Lung (tissue), 12 donors: Measurements from ENCODE around the gene MINDY4. TPM values are rescaled to one million over a fixed set of nuclear protein-coding genes. Genes with fewer than 3 reads are reported as not detected.

Experiments used
- ATAC-seq: fragments of 200-7000 bp; cut with Tn5 transposase; one replicate; pipeline ENCODE4 v1.9.1; 2020; ENCODE audit warnings: moderate number of reproducible peaks; ENCODE audit not compliant: insufficient read depth, low FRiP score
- DNase-seq, 3 donors: peaks; one replicate each; pipeline ENCODE4 v3.0.0-alpha.2; 2013 to 2017
- H3K27ac ChIP-seq, 2 donors: one replicate each; pipeline ENCODE4 v1.5.1; 2013; ENCODE audit warnings: mild to moderate bottlenecking in 2 of 2, moderate library complexity in 2 of 2, control low read depth in 1 of 2, inconsistent platforms in 1 of 2, low read depth in 1 of 2, low read length in 1 of 2
- H3K27me3 ChIP-seq, 3 donors: one replicate each; pipeline ENCODE4 v1.5.1; 2013; ENCODE audit warnings: low read length in 2 of 3; ENCODE audit not compliant: control insufficient read depth in 3 of 3, insufficient read depth in 3 of 3
- H3K36me3 ChIP-seq, 4 donors: one replicate each; pipeline ENCODE4 v1.5.1; 2013; ENCODE audit warnings: low read length in 4 of 4, mild to moderate bottlenecking in 1 of 4, moderate library complexity in 1 of 4; ENCODE audit not compliant: control insufficient read depth in 4 of 4, insufficient read depth in 4 of 4
- H3K4me1 ChIP-seq, 5 donors: one replicate each; pipeline ENCODE4 v1.5.1; 2013; ENCODE audit warnings: low read length in 5 of 5, mild to moderate bottlenecking in 2 of 5, moderate library complexity in 1 of 5; ENCODE audit not compliant: control insufficient read depth in 5 of 5, insufficient read depth in 5 of 5
- H3K4me3 ChIP-seq: one replicate; pipeline ENCODE4 v1.5.1; 2013; ENCODE audit warnings: mild to moderate bottlenecking, control low read depth, moderate library complexity
- H3K9ac ChIP-seq, 2 donors: one replicate each; pipeline ENCODE4 v1.5.1; 2013; ENCODE audit warnings: low read length in 2 of 2, control low read depth in 1 of 2; ENCODE audit not compliant: insufficient read depth in 1 of 2
- H3K9me3 ChIP-seq, 4 donors: one replicate each; pipeline ENCODE4 v1.5.1; 2013; ENCODE audit warnings: low read length in 3 of 4, mild to moderate bottlenecking in 1 of 4, moderate library complexity in 1 of 4; ENCODE audit not compliant: control insufficient read depth in 4 of 4, insufficient read depth in 3 of 4
- WGBS, 2 donors: extraction: QIAGEN DNeasy Blood & Tissue Kit; methylation state at CpG; one replicate each; pipeline ENCODE4 v1.1.7; 2013; 5-methylcytosine and 5-hydroxymethylcytosine counted together
- polyA plus RNA-seq, 2 donors: library from polyadenylated mRNA; stranded (reverse); fragments of 200-250 nt; gene quantifications; one replicate each; pipeline ENCODE4 v1.2.1, GENCODE V29; 2013
- total RNA-seq, 2 donors: library from RNA; depleted of rRNA in 1 of 2; stranded (reverse); fragments of >200 nt in 1 of 2; gene quantifications; one replicate each; pipeline ENCODE4 v1.2.1, GENCODE V29; 2014 to 2021
- TF ChIP-seq, protein P1 (sequence below): IDR thresholded peaks from 2 replicates; pipeline ENCODE4 v1.5.1; 2012; ENCODE audit warnings: mild to moderate bottlenecking; ENCODE audit errors: control extremely low read depth, extremely low read depth
- donor health status: control.
- donor health status: control.
- donor health status: Bipolar disorder and iron deficiency.
- donor health status: healthy.
- donor health status: DM: yes; HTN: yes; CAD: no.

Gene MINDY4
- total and polyA plus RNA-seq, 4 donors, result 5.0 to 24.1 (median 10.7) TPM

- no peak for ATAC-seq
- no peaks in the 10 kb centered on the region for H3K36me3 ChIP-seq
- no peaks in the 10 kb centered on the region for H3K27me3 ChIP-seq
- H3K4me3 ChIP-seq, result no peak overlapping the region
- H3K27ac ChIP-seq, result no peak overlapping the region
- peaks cover 0 to 11% (median 4%) of the 10 kb centered on the region in 5 donors for H3K4me1 ChIP-seq
- TF ChIP-seq, protein P1, sequence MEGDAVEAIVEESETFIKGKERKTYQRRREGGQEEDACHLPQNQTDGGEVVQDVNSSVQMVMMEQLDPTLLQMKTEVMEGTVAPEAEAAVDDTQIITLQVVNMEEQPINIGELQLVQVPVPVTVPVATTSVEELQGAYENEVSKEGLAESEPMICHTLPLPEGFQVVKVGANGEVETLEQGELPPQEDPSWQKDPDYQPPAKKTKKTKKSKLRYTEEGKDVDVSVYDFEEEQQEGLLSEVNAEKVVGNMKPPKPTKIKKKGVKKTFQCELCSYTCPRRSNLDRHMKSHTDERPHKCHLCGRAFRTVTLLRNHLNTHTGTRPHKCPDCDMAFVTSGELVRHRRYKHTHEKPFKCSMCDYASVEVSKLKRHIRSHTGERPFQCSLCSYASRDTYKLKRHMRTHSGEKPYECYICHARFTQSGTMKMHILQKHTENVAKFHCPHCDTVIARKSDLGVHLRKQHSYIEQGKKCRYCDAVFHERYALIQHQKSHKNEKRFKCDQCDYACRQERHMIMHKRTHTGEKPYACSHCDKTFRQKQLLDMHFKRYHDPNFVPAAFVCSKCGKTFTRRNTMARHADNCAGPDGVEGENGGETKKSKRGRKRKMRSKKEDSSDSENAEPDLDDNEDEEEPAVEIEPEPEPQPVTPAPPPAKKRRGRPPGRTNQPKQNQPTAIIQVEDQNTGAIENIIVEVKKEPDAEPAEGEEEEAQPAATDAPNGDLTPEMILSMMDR, result no peak
- H3K9ac ChIP-seq, result no peak overlapping the region
- H3K9me3 ChIP-seq, result no peaks in the 10 kb centered on the region
- DNase-seq, result no peak
- 90 to 96% methylated on average over 8 of the region's 8 CpGs for WGBS, 2 donors
Observed at GRCh38 chr7:30741289-30741688, 29.9 kb upstream of the MINDY4 start.

- H3K4me1 ChIP-seq, result peaks cover 0 to 11% (median 4%) of the 10 kb centered on the region in 5 donors
- ATAC-seq, result no peak
- no peak overlapping the region for H3K27ac ChIP-seq
- peak; percentile 43 to 64 (median 58) for DNase-seq
- no peak overlapping the region for H3K4me3 ChIP-seq
- 68 to 78% methylated on average over 8 of the region's 8 CpGs for WGBS, 2 donors
- no peak overlapping the region for H3K9ac ChIP-seq
- TF ChIP-seq, protein P1, result peak; percentile 8
- H3K36me3 ChIP-seq, result no peaks in the 10 kb centered on the region
- no peaks in the 10 kb centered on the region for H3K27me3 ChIP-seq
- H3K9me3 ChIP-seq, result no peaks in the 10 kb centered on the region
Observed at GRCh38 chr7:30743371-30744074, 27.7 kb upstream of the MINDY4 start.

- TF ChIP-seq, protein P1, result no peak
- Histone ChIP-seq H3K4me1 (peaks cover 0 to 11% (median 4%) of the 10 kb centered on the region in 5 donors), H3K27me3 (no peaks in the 10 kb centered on the region), H3K9ac (no peak overlapping the region), H3K9me3 (no peaks in the 10 kb centered on the region), H3K27ac (no peak overlapping the region), H3K36me3 (no peaks in the 10 kb centered on the region), H3K4me3 (no peak overlapping the region)
- ATAC-seq (no peak), DNase-seq (no peak)
- 86 to 87% methylated on average over 12 of the region's 12 CpGs for WGBS, 2 donors
Observed at GRCh38 chr7:30744075-30744417, 27.2 kb upstream of the MINDY4 start.
